Measurements from ENCODE around the gene PLXNB3.
"Not testable (repeated sequence)": the region's sequence is repeated elsewhere in the genome, so short reads cannot be mapped to it uniquely, and the experiment has no call there.

GRCh38 chrX:153818064-153818463 is 54.0 kb downstream of the PLXNB3 start:
- TF ChIP-seq, protein P1, sequence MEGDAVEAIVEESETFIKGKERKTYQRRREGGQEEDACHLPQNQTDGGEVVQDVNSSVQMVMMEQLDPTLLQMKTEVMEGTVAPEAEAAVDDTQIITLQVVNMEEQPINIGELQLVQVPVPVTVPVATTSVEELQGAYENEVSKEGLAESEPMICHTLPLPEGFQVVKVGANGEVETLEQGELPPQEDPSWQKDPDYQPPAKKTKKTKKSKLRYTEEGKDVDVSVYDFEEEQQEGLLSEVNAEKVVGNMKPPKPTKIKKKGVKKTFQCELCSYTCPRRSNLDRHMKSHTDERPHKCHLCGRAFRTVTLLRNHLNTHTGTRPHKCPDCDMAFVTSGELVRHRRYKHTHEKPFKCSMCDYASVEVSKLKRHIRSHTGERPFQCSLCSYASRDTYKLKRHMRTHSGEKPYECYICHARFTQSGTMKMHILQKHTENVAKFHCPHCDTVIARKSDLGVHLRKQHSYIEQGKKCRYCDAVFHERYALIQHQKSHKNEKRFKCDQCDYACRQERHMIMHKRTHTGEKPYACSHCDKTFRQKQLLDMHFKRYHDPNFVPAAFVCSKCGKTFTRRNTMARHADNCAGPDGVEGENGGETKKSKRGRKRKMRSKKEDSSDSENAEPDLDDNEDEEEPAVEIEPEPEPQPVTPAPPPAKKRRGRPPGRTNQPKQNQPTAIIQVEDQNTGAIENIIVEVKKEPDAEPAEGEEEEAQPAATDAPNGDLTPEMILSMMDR (conservative IDR thresholded peaks at IDR 0.05; ENCODE audit: low read length), result not testable (repeated sequence)
- not testable (repeated sequence) for TF ChIP-seq EZH2phosphoT487 (IDR thresholded peaks at IDR 0.05; ENCODE audit: borderline replicate concordance, low read depth, low read length)

Data from OCI-LY7 (cell line).